Islet of Langerhans (tissue), 1 donor: ENCODE results near the gene MICB.
"Not testable (repeated sequence)": the region's sequence is repeated elsewhere in the genome, so short reads cannot be mapped to it uniquely, and the experiment has no call there.

Source experiments
- FAIRE-seq: peaks from one replicate; lab custom pipeline; 2011; peaks lifted over from hg19 to GRCh38; lab: Jason Lieb, UNC

Gene MICB

DNA sequence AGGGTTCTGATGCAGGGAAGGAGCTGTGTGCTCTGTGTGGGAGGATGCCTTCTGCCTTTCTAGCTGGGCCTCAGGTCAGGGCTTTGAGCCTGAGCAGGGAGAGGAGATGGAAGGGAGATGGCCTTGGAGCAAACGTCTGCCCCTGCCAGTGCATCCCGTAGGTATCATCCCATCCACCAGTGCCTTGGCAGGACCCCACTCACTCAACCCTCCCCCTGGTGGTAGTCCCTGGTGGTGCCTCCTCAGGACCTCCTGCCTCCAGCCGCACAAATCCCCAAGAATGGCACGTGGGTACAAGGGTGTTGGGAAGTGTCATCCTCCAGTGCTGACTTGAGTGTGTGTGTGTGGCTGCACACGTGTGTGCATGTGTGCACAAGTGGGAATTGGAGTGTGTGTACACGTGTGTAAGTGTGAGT is 23.1 kb upstream of the MICB start:
- no peak for FAIRE-seq

DNA sequence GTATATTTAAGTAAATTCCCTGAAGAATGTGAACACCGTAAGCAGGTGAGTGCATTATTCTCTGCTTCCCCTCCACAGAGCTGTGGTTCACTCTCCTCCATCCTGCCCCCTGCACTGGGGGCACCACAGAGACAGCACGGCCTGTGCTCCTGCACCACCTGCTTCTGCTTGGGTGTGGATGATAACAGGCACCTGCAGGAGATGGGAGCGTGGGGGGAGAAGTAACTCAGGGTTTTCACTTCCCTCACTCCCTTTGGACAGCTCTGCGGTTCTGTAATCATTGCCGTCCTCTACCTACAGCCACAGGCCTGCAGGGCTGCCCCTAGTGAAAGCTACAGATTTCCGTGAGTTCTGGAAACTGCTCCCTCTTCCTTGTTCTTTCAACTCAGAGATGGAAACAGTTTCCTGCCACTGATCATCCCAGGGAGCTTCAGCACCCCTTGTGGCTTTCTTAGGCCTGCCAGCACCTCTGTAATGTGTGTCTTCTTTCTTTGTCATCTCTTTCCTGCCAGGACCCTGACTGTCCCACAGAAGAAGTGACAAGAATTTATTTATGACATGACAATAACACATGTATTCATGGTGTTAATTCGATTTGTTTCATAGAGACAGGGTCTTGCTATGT is 21.3 kb upstream of the MICB start:
- no peak for FAIRE-seq

DNA sequence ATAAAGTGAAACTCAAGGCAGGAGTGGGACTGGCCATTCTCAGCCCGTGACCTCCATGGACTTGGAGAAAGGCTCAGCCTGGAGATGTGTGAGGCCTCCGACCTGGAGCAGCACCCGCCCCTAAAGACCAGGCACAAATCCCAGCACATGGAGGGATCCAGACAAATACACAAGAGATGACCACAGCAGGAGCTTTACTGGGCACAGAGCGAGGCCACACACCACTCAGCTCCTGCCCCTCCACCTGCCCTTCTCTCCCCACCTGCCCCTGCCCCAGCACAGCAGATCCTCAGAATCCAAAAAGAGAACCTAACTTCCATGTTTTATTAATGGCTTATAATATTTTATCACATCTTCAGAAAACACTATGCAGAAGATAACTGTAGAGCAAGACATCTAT is 20.4 kb upstream of the MICB start:
- no peak for FAIRE-seq

DNA sequence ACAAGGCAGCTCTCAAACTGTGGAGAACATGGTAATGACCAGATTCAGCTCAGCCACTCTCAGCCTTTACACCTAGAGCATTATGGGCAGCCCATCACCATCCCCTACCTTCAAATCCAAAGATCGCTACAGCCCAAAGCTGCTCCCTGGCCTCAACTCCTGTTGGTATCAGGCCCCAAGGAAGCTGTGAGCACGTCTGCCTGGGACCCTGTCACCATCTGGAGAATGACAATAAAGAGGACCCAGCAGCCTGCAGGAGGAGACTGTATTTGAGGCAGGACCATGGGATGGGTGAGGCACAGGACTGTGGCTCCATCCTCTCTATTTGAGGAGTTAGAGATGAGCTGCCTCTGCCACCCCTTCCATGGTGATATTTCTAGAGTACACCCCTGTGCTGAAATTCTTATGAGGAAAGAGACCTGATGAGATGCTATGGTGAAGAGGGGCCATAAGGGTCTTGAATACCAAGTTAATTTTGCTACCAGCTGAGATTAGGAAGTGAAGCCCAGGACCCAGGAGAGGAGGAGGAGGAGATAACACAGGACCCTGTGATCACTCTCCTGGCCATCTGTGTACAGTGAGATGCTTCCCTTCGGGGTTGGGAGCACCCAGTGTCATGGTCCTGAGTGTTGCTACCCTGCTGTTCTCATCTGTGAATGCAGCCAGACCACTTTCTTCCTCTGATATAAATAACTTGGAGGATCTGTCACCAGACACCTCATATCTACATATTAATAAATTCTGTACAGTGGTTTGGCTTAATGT is 19.6 kb upstream of the MICB start:
- no peak for FAIRE-seq

DNA sequence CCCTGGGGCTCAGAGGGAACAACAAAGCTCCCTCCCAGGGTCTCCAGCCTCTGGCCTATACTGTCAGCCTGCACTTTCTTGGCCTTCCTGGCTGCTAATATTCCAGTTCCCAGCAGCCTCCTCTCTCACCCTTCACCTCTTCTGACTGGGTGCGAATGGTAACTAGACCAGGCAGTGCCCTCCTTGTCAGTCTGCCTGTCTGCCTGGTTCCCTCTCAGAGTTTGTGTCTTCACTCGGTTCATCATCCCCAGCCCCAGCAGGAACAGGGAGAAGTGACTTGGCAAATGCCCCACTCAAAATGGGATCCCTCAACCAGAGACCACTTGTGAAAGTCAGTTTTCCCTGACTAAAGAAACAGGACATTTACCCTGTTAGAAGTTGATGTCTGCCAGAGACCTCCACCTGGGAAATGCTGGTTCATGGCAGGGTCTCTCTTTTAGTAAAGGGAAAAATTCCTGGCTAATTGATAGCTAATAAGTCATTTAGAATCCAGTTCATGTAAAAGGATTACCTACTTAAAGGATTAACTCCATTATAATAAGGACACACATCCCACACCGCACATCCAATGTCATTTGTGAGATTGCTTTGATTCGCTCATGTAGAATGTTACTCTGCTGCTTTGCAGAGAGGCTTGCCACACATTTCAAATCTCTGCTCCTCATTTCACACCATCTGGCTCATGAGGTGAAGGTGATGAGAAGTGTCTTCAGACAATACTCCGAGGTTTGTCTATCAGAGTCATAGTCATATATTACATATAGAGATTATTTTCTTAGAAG is 18.6 kb upstream of the MICB start:
- FAIRE-seq, result no peak

DNA sequence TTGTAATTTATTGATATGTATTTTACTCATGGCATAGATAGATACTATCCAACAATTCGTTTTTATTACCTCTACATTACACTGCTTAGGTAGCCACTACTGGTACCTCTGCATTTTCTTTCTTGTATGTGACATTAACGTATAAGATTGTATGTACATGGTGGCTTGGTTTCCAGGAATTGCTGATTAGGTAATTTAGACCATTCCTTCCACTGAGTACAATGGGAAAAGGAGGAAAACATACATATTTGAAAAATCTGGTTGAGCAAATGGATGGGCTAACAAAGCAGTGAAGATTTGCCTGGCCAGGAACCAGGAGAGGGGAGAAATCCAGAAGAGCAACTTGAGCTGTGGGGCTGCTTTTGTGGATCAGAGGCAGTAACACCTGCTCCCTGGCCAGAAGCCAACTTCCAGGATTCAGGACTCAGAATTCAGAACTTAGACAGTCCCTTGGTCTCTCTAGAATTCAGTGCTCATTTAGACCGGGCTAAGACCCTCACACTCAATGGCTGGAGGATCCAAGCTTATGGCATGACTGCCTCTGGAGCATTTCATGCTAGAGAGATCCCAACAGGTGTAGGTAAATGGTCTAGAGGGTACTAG is 17.9 kb upstream of the MICB start:
- FAIRE-seq, result no peak

DNA sequence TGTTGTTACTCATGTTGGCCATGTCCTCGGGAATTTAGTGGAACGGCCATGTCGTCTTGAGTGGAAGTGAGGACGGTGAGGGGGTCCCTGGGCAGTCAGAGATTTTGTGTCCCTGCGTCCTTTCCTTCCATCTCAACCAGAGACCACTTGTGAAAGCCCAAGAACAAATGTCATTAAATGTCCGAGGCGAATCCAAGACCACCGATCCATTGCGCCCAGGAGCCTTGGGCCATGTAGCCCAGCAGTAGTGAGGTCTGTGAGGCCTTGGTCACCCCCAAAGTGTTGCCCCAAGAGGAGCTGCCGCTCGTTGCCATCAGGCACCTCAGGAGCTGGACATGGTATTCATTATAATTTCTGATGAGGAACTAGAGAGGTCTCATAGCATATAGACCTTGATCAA is 17.4 kb upstream of the MICB start:
- FAIRE-seq, result no peak

DNA sequence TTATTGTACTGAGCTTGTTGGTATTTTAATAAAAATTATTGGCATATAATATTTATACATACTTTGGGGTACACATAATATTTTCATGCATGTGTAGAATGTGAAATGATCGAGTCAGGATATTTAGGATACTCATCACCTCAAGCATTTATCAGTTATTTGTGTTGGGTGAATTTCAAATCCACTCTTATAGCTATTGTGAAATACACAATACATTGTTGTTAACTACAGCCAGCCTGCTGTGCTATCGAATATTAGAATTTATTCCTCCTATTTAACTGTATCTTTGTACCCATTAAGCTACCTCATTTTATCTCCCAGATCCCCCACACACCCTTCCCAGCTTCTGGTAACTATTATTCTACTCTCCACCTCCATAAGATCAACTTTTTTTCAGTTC is 14.6 kb upstream of the MICB start:
- no peak for FAIRE-seq

DNA sequence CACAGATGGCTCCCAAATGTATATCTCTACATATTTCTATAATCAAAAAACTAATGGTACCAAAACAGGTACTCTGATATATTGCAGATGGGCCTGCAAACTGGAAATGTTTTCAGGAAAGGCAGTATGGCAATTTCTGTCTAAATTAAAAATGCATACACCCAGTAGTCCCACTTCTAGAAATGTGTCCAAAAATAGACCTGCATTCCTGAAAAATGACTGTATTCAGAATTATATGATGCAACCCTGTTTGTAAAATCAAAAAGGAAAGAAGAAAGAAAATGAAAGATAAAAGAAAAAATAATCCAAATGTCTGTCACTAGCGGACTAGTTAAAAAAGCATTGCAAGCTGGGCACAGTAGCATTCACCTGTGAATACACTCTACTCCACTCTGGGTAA is 12.9 kb upstream of the MICB start:
- no peak for FAIRE-seq

DNA sequence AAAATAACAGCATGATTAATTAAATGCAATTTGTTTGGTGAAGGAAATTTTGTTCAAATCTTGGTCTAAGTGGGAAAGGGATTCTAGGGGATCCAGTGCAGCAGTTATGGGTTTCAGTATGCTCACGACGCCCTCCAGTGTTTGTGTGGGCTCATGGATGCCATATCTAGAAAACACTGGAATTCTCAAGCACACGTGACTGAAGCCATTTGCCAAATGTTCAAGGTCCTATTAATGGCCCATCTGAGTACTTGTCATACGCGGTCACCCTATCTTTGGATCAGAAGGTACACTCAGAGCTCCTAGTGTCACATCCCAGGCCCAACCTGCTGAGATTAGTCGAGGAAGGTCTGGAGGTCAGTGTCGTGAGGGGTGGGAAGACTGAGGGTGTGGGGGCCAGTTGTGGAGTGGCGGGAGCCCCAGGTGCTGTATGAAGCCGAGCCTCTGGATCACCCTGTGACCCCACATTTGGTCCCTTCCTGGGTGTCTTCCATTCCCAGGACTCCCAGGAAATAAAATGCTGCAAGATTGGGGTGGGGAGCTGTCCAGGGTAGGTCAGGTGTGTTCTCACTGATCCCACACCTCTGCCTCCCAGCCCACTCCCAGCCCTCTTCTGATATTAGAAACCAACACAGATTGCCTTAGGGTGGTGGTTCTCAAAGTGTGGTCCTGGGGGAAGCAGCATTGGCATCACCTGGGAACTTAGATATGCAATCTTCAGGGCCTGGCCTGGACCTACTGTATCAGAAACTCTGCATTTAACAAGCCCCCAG is 11.7 kb upstream of the MICB start:
- FAIRE-seq, result not testable (repeated sequence)

DNA sequence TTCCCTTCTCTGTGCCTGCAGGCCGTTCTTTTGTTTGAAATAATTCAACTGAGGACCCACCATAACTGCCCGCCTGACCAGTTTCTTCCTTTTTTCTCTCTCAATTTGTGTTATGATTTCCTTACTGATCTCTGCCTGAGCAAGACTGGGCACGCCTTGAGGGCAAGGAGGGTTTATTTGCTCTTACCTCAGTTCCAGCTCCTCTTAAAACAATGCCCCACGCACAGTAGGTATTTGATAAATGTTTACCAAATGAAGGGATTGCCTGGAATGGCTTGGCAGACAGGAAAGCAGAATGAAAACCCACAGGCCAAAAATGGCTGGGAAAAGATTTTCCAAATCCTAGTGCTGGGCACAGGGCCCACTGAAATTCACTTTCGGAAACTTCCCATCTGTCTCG is 10.3 kb upstream of the MICB start:
- FAIRE-seq, result not testable (repeated sequence)

DNA sequence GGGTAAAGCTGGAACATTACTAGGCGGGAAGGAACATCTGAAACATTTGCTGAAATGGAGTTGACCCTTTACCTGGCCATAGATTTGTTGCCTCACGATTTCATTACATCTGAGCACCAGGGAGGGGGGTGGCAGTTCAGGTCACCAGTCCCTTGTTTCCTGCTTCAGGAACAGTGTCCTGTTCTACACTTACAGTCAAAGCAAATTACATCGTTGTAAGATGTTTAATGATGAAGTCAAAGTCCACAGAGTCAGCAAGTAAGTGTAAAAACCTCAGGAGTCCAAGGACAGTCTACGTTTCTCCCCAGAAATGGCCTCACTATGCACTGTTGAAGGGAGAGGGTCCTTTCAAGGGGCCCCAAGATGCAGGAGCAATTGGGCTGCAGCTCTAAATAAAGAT is 8.9 kb upstream of the MICB start:
- FAIRE-seq, result no peak

DNA sequence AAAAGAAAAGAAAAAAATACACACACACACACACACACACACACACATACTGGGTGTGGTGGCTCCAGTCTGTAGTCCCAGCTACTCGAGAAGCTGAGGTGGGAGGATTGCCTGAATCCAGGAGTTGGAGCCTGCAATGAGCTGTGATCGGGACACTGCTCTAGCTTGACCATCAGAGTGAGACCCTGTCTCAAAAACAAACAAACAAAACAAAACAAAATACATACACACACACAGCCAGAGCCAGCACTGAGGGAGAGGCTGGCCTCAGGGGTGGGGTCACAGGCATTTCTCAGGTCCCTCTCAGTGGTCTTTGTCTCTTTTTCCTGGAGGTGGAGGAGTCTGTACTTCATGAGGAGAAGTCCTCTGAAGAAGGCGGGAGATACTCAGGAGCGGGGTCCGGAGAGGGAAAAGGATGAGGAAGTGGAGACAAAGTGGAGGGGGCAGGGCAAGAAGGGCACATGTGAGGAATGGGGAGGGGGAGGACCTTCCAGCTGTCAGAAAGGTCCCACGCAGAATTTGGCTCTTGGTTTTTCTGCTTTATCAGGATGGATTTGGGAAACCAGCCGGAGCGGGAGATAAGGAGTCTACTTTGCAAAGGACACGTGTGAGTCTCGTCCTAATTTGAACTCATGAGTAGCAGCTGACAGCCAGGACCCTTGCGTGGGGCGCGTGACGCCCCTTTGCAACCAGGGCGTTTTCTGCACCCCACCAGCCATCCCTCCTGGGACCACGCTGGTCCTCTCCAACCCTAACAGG is 7.7 kb upstream of the MICB start:
- no peak for FAIRE-seq

DNA sequence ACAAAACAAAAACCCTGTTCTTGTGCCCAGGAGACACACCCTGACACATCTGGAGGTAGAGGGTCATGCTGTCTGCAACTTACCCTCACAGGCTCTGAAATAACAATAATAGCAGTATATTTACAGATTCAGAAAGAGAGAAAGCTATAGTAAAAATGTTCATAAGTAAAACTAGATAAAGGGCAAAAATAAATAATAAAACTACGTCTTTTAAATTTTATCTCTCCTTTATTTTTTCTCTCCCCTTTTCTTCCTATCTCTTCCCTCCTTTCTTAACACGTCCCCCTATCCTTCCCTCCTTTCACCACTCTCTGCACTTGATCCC is 4.4 kb upstream of the MICB start:
- FAIRE-seq, result not testable (repeated sequence)

DNA sequence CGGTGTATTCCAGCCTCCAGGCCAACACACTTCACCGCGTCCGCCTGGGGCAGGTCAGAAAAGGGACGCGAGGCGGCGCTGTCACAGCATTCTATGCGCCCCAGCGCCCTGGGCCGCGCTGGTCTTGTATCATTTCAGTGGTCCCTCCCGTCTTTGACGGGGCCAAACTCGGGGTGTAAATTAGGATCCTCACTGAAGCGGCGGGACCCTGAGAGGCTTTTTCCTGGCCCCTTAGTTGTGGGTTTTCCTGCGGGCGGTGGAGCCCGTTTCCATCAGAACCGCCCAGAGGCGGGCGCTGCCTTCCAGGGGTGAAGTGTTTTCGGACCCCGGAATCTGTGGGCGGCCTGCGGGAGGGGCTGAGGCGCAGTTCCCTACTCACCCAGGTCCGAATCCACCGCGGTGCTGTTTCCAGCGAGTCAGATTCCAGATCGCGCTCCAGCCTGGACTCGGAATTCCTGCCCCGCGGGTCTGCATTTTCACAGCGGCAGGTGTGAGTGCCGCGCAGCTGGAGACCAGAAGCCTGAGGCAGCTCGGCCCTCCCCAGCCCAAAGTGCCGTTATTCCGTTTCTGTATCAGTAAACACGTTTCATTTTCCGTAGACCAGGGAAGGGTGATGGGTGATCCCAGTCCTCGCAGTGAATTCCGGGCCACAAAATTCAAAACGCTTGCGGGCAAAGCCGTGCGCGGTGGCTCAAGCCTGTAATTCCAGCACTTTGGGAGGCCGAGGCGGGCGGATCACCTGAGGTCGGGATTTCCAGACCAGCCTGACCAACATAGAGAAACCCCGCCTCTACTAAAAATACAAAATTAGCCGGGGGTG is 3.9 kb upstream of the MICB start:
- no peak for FAIRE-seq

DNA sequence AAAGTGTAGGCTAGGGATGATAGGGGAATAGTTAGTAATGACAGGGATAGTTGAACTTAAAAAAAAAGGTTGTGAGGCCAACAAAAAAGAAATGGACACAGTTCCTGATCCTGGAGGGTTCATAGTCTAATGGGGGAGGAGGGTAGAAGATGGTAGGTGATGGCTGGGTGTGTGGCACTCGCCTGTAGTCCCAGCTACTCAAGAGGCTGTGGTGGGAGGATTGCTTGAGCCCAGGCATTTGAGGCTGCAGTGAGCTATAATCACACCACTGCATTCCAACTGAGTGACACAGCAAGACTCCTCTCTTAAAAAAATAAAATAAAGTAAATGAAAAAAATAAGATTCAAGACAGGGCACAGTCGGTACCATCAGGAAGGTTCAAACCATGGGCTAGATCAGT is 2.4 kb upstream of the MICB start:
- no peak for FAIRE-seq

DNA sequence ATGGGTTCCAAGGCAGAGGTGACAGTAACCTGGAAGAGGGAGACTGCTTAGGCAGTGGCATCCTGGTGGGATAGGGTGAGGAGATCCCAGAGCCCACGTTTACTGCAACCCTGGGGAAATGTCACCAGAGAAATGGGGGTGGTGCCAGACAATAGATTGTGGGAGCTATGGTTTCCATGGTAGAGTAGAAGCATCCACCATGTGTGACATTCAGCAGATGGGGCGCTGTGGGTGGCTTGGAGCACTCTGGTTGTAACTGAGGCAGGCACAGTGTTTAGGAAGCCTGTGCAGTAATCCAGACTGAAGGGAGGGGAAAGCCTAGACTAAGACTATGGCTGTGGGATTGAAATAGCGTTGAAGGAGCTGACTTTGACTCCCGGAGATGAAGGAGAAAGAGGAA is 1.1 kb upstream of the MICB start:
- not testable (repeated sequence) for FAIRE-seq

DNA sequence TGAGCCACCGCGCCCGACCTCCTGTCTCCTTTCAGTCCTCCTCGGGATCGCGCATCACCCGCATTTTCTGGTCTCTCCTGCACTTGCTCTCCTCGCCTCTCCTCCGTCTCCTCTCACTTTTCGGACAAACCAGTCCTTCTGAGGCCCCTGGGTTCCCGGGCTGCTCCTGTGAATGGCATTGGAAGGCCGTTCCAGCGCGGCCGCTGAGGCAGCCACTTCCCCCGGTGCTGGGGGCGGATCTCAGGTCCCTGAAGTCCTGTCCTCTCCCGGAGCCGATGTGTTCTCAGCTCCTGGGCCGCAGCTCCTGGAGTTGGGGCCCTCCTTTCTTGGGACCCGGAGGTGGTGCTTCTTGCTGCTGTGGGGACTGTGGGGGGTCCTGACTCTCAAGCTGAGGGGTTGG is 803 bp downstream of the MICB start:
- no peak for FAIRE-seq

DNA sequence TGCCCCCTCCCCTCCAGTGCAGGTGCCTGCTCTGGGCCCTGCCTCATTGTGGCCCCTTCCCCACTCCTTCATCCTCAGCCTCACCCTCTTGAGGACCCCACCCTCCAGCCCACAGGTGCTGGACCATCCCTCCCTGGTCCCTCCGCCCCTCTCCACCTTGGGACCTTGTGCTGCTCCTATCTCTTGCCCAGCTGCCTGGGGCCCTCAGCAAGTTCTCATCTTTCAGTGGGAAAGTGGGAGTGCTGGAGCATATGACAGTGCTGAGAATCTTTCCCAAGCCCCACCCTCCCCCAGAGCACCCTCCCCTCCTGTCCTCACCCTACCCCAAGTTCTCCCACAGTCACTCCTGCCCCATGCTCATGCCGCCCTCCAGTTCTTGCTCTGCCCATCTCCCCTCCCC is 1.7 kb downstream of the MICB start:
- not testable (repeated sequence) for FAIRE-seq

DNA sequence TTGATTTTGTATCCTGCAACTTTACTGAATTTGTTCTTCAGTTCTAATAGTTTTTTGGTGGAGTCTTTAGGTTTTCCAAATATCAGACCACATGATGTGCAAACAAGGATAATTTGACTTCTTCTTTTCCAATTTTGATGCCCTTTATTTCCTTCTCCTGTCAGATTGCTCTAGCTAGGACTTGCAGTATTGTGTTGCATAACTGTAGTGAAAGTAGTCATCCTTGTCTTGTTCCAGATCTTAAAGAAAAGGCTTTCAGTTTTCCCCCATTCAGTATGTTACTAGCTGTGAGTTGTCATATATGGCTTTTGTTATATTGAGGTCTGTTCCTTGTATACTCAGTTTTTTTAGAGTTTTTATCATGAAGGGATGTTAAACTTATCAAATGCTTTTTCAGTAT is 4.6 kb downstream of the MICB start:
- no peak for FAIRE-seq

DNA sequence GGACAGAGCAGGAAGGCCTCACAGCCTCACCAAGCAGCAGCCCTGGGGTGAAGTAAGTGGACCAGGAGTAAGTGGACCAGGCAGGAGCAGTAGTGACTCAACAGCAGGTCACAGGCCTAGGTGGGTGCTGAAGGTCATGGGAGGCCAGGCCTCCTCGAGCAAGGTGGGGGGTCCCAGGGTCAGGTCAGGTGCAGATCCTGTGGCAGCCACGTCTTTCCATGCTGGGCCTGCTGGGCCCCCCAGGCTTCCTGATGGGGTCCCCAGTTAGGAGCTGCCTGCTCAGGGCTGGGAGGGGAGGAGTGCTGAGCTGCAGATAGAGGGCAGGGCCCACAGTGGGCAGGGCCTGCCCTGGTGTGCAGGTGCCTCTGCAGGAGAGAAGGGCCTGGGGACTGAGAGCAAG is 11.1 kb downstream of the MICB start:
- not testable (repeated sequence) for FAIRE-seq
